ENCODE results near the gene SLC23A1. TPM values are rescaled to one million over a fixed set of nuclear protein-coding genes. Genes with fewer than 3 reads are reported as not detected.
"Not testable (repeated sequence)": the region's sequence is repeated elsewhere in the genome, so short reads cannot be mapped to it uniquely, and the experiment has no call there.

Gene SLC23A1
- total RNA-seq, 2 donors from 2014 or later: 5.0 to 7.0 TPM

DNA sequence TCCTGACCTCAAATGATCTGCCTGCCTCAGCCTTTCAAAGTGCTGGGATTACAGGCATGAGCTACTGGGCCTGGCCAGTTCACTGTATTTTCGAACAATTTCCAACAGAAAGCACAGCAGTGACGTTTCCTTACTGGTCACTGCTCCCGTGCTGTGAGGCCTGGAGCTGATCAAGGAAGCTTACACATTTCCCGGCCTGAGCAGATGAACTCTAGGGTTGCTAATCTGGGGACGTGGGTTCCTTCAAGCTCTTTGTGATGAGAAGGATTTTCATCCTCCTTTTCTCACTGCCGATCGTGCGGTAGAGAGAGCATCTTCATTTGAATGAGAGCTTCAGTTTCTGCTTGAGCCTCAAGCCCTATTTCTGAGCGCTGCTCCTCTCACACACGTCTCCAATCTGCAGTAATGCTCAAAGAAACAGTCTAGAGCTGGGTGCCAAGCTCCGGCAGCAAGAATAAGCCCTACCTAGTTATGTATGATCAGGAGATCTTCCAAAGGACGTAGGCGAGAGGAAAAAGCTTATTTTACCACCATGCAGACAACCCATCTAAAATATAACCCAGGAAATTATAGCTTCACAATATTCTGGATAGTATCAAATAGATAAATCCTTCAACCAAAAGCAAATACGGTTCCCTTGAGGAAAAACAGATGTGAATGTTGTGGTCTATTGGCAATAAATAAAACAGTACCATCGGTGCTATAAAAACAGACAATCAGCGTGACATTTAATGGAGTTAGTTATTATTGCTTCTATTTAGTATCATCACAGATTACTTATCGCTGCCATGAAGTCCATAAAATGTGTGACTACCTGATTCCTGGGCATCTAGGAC lies 28.1 kb upstream of the SLC23A1 start:
- Histone ChIP-seq H3K27ac (no peak overlapping the region), H3K9ac (ENCODE audit: low read depth in 2 of 2, low read length in 2 of 2) (no peak overlapping the region), H3K27me3 (no peaks in the 10 kb centered on the region), H3K9me3 (no peaks in the 10 kb centered on the region), H3K4me1 (no peaks in the 10 kb centered on the region), H3K36me3 (no peaks in the 10 kb centered on the region), H3K4me3 (no peak overlapping the region)
- DNase-seq: no peak
- intact Hi-C loops (cut with DNase I): no loop called here
- TF ChIP-seq, protein P1, sequence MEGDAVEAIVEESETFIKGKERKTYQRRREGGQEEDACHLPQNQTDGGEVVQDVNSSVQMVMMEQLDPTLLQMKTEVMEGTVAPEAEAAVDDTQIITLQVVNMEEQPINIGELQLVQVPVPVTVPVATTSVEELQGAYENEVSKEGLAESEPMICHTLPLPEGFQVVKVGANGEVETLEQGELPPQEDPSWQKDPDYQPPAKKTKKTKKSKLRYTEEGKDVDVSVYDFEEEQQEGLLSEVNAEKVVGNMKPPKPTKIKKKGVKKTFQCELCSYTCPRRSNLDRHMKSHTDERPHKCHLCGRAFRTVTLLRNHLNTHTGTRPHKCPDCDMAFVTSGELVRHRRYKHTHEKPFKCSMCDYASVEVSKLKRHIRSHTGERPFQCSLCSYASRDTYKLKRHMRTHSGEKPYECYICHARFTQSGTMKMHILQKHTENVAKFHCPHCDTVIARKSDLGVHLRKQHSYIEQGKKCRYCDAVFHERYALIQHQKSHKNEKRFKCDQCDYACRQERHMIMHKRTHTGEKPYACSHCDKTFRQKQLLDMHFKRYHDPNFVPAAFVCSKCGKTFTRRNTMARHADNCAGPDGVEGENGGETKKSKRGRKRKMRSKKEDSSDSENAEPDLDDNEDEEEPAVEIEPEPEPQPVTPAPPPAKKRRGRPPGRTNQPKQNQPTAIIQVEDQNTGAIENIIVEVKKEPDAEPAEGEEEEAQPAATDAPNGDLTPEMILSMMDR (IDR thresholded peaks at IDR 0.05): no peak

DNA sequence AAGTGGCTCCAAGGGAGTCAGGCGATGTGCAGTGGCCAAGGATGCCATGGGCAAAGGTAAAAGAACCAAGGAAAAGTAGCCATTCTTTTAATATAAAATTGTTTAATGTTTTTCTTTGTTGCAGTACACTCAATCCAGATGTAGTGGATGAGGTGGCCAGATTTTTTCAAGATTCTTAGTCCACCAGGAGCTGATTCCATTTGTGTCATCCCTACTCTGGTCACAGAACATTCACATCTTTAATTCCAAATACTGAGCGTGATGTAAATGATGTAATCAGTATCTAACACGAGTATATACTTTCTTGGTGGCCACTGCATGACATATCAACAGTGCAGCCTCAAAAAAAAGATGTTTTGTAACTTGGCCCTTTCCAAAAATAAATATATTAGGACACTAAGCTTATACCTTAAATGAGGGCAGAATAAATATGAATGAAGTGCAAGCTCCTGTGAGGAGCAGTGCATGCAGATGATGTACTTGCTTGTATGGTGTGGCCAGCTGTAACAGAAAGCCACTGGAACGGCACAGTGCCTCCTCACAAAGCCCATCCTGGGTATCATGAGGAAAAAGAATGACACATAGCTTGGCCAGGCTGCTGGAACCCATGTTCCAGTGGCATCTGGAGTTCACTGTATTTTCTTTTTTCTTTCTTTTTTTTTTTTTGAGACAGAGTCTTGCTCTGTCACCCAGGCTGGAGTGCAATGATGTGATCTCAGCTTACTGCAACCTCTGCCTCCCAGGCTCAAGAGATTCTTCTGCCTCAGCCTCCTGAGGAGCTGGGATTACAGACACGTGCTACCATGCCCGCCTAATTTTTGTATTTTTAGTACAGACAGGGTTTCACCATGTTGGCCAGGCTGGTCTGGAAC lies 27.3 kb upstream of the SLC23A1 start:
- no peaks in the 10 kb centered on the region for H3K9me3 ChIP-seq
- no peak overlapping the region for H3K9ac ChIP-seq (ENCODE audit: low read depth in 2 of 2, low read length in 2 of 2)
- H3K27ac ChIP-seq: no peak overlapping the region
- H3K36me3 ChIP-seq: no peaks in the 10 kb centered on the region
- no peaks in the 10 kb centered on the region for H3K27me3 ChIP-seq
- DNase-seq: no peak
- no peaks in the 10 kb centered on the region for H3K4me1 ChIP-seq
- TF ChIP-seq, protein P1 (IDR thresholded peaks at IDR 0.05): no peak
- no peak overlapping the region for H3K4me3 ChIP-seq
- intact Hi-C loops (cut with DNase I): no loop called here

DNA sequence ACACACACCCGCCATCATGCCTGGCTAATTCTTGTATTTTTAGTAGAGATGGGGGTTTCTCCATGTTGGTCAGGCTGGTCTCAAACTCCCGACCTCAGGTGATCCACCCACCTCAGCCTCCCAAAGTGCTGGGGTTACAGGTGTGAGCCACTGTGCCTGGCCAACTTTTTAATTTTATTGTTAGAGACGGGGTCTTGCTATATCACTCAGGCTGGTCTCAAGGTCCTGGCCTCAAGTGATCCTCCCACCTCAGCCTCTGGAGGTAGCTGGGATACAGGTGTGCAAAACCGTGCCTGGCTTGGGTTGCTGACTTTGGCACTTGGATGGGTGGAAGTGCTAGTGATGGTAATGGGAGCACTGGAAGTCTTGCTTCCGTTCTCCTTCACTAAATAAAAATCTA lies 26.0 kb upstream of the SLC23A1 start:
- H3K4me3 ChIP-seq; DNase-seq; H3K27ac ChIP-seq; intact Hi-C loops (cut with DNase I); H3K9me3 ChIP-seq; H3K27me3 ChIP-seq; H3K36me3 ChIP-seq; H3K9ac ChIP-seq (ENCODE audit: low read depth in 2 of 2, low read length in 2 of 2); H3K4me1 ChIP-seq: not testable (repeated sequence)

DNA sequence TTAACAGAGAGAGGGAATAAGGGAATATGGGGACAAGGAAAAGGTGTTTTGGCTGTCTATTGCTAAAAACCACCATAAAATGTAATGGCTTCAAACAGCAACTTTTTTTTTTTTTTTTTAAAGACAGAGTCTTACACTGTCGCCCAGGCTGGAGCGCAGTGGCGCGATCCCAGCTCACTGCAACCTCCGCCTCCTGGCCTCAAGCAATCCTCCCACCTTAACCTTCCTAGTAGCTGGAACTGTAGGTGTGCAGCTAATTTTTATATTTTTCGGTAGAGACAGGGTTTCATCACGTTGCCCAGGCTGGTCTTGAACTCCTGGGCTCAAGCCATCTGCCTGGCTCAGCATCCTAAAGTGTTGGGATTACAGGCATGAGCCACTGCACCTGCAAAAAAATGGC lies 25.1 kb upstream of the SLC23A1 start:
- no peaks in the 10 kb centered on the region for H3K9me3 ChIP-seq
- no peaks in the 10 kb centered on the region for H3K4me1 ChIP-seq
- DNase-seq: no peak
- intact Hi-C loops (cut with DNase I): no loop called here
- H3K9ac ChIP-seq (ENCODE audit: low read depth in 2 of 2, low read length in 2 of 2): no peak overlapping the region
- H3K27ac ChIP-seq: no peak overlapping the region
- no peaks in the 10 kb centered on the region for H3K36me3 ChIP-seq
- H3K4me3 ChIP-seq: no peak overlapping the region
- H3K27me3 ChIP-seq: no peaks in the 10 kb centered on the region
- TF ChIP-seq, protein P1 (IDR thresholded peaks at IDR 0.05): no peak

DNA sequence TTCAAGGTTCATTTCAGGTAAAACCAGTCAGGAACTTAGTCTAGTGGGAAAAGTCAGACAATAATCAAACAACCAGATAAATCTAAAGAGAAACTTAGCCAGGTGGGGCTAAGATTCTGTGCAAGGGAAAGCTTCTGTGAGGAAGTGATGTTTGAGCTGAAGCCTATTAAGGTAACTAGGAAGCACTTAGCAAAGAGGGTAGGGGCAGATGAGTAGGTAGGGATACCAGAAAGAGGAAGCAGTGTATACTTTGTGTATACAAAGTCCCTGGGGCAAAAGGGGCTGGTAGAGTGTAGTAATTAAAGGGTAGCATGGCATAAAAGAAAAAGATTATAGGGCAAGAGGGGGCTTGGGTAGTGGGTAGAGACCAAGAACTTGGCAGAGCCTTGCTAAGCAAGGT lies 24.4 kb upstream of the SLC23A1 start:
- TF ChIP-seq, protein P1 (IDR thresholded peaks at IDR 0.05): no peak
- Histone ChIP-seq H3K9ac (ENCODE audit: low read depth in 2 of 2, low read length in 2 of 2) (no peak overlapping the region), H3K4me1 (no peaks in the 10 kb centered on the region), H3K27ac (no peak overlapping the region), H3K9me3 (no peaks in the 10 kb centered on the region), H3K27me3 (no peaks in the 10 kb centered on the region), H3K4me3 (no peak overlapping the region), H3K36me3 (no peaks in the 10 kb centered on the region)
- DNase-seq: no peak
- intact Hi-C loops (cut with DNase I): no loop called here
